Neural progenitor cell (in vitro differentiated cells): ENCODE results near the gene PCGF6. TPM values are rescaled to one million over a fixed set of nuclear protein-coding genes. Genes with fewer than 3 reads are reported as not detected.

ENCODE experiments used
- DNase-seq: peaks from one replicate; pipeline ENCODE4 v3.0.0-alpha.2; 2016; ENCODE audit warnings: low spot score
- H2AFZ ChIP-seq: fragments of 200-600 bp; sonication (generic); replicated peaks from 2 replicates; pipeline ENCODE4 v1.6.1; 2016; ENCODE audit warnings: antibody characterized with exemption
- H3F3A ChIP-seq: fragments of 200-600 bp; sonication (generic); 2 replicates; pipeline ENCODE4 v1.6.1; 2016; ENCODE audit warnings: antibody characterized with exemption, low read depth
- H3K27ac ChIP-seq: fragments of 200-600 bp; sonication (generic); 2 replicates; pipeline ENCODE4 v1.5.1; 2016; ENCODE audit warnings: mild to moderate bottlenecking
- H3K27me3 ChIP-seq: fragments of 200-600 bp; sonication (generic); 2 replicates; pipeline ENCODE4 v1.6.1; 2016; ENCODE audit warnings: mild to moderate bottlenecking, moderate library complexity
- H3K36me3 ChIP-seq: fragments of 200-600 bp; sonication (generic); 2 replicates; pipeline ENCODE4 v1.5.1; 2016
- H3K4me1 ChIP-seq: fragments of 200-600 bp; sonication (generic); 2 replicates; pipeline ENCODE4 v1.6.1; 2016; ENCODE audit warnings: mixed run types
- H3K4me2 ChIP-seq: fragments of 200-600 bp; sonication (generic); 2 replicates; pipeline ENCODE4 v1.6.1; 2016
- H3K4me3 ChIP-seq: fragments of 200-600 bp; sonication (generic); 2 replicates; pipeline ENCODE4 v1.5.1; 2016
- H3K79me2 ChIP-seq: fragments of 200-600 bp; sonication (generic); 2 replicates; pipeline ENCODE4 v1.6.1; 2016; ENCODE audit warnings: low read depth
- H3K9ac ChIP-seq: fragments of 200-600 bp; sonication (generic); 2 replicates; pipeline ENCODE4 v1.6.1; 2016
- H3K9me3 ChIP-seq: fragments of 200-600 bp; sonication (generic); 2 replicates; pipeline ENCODE4 v1.5.1; 2016; ENCODE audit warnings: low read depth
- H4K20me1 ChIP-seq: fragments of 200-600 bp; sonication (generic); 2 replicates; pipeline ENCODE4 v1.6.1; 2016; ENCODE audit warnings: low read depth
- H3K27ac Mint-ChIP-seq: 3 replicates; pipeline ENCODE4 v1.8.0; 2021; ENCODE audit warnings: mixed read lengths
- H3K27me3 Mint-ChIP-seq: 2 replicates; pipeline ENCODE4 v1.8.0; 2022; ENCODE audit warnings: low read depth, mild to moderate bottlenecking, inconsistent platforms, moderate library complexity, mixed read lengths; ENCODE audit not compliant: insufficient read depth
- H3K36me3 Mint-ChIP-seq: 3 replicates; pipeline ENCODE4 v1.8.0; 2021; ENCODE audit warnings: mixed read lengths
- H3K4me1 Mint-ChIP-seq: 3 replicates; pipeline ENCODE4 v1.8.0; 2021; ENCODE audit warnings: mixed read lengths
- H3K4me3 Mint-ChIP-seq: 3 replicates; pipeline ENCODE4 v1.8.0; 2021; ENCODE audit warnings: mild to moderate bottlenecking, moderate library complexity, mixed read lengths
- H3K9me3 Mint-ChIP-seq: 3 replicates; pipeline ENCODE4 v1.8.0; 2020; ENCODE audit warnings: mixed read lengths
- EZH2 ChIP-seq: fragments of 200-600 bp; sonication (generic); IDR thresholded peaks from 2 replicates; pipeline ENCODE4 v1.6.1; 2017; ENCODE audit warnings: antibody characterized with exemption, mild to moderate bottlenecking, moderate library complexity
- EZH2phosphoT487 ChIP-seq: fragments of 200-600 bp; sonication (generic); IDR thresholded peaks from 2 replicates; pipeline ENCODE4 v1.6.1; 2017; ENCODE audit warnings: antibody characterized with exemption
- microRNA counts: library from miRNA; unstranded; fragments of <30 nt; microRNA quantifications from one replicate; lab custom pipeline; 2016
- microRNA-seq: library from miRNA; unstranded; fragments of <30 nt; microRNA quantifications from one replicate; pipeline ENCODE4, GENCODE V29; 2016
- small RNA-seq: library from RNA; depleted of rRNA; stranded (forward); fragments of <200 nt; gene quantifications from one replicate; pipeline ENCODE3, GENCODE V24; 2015
- total RNA-seq: library from RNA; depleted of rRNA; stranded (reverse); fragments of >200 nt; gene quantifications from 2 replicates; pipeline ENCODE4 v1.2.3, GENCODE V29; 2015; ENCODE audit warnings: low replicate concordance
- TF ChIP-seq, protein P1 (sequence below): fragments of 200-600 bp; sonication (generic); IDR thresholded peaks from 2 replicates; pipeline ENCODE4 v1.5.1; 2017; ENCODE audit warnings: antibody characterized with exemption, mild to moderate bottlenecking

Gene PCGF6
- total RNA-seq, 1 donor from 2014 or later: 28.8 TPM

- no peak for DNase-seq
- no peak overlapping the region for H3K4me2 ChIP-seq
- no peaks in the 10 kb centered on the region for H3K9me3 ChIP-seq
- Mint-ChIP-seq H3K9me3 (peaks cover 20% of the 10 kb centered on the region), H3K36me3 (peaks cover 3% of the 10 kb centered on the region), H3K4me1 (peaks cover 2% of the 10 kb centered on the region), H3K27ac (no peak overlapping the region), H3K27me3 (peaks cover 10% of the 10 kb centered on the region), H3K4me3 (no peak overlapping the region)
- TF ChIP-seq EZH2phosphoT487 (no peak), EZH2 (no peak)
- TF ChIP-seq, protein P1, sequence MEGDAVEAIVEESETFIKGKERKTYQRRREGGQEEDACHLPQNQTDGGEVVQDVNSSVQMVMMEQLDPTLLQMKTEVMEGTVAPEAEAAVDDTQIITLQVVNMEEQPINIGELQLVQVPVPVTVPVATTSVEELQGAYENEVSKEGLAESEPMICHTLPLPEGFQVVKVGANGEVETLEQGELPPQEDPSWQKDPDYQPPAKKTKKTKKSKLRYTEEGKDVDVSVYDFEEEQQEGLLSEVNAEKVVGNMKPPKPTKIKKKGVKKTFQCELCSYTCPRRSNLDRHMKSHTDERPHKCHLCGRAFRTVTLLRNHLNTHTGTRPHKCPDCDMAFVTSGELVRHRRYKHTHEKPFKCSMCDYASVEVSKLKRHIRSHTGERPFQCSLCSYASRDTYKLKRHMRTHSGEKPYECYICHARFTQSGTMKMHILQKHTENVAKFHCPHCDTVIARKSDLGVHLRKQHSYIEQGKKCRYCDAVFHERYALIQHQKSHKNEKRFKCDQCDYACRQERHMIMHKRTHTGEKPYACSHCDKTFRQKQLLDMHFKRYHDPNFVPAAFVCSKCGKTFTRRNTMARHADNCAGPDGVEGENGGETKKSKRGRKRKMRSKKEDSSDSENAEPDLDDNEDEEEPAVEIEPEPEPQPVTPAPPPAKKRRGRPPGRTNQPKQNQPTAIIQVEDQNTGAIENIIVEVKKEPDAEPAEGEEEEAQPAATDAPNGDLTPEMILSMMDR: no peak
- H3K4me1 ChIP-seq: no peaks in the 10 kb centered on the region
- no peak overlapping the region for H3K9ac ChIP-seq
- H3K36me3 ChIP-seq: no peaks in the 10 kb centered on the region
- H3K27me3 ChIP-seq: no peaks in the 10 kb centered on the region
- H4K20me1 ChIP-seq: no peaks in the 10 kb centered on the region
- H2AFZ ChIP-seq: no peak overlapping the region
- no peaks in the 10 kb centered on the region for H3K79me2 ChIP-seq
- H3K4me3 ChIP-seq: no peak overlapping the region
- no peak overlapping the region for H3K27ac ChIP-seq
- no peaks in the 10 kb centered on the region for H3F3A ChIP-seq
Observed at GRCh38 chr10:103254538-103255325, 96.2 kb downstream of the PCGF6 start.

DNA sequence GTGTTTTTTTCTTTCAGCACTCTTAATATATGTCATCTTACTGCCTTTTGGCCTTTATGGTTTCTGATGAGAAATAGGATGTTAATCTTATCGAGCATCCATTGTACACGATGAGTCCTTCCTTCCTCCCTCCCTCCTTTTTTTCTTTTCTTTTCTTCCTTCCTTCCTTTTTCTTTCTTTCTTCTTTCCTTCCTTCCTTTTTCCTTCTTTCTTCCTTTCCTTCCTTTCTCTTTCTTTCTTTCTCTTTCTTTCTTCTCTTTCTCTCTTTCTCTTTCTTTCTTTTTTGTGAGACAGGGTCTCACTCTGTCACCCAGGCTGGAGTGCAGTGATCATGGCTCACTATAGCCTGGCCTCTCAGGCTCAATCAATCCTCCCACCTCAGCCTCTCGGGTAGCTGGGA is 96.8 kb downstream of the PCGF6 start:
- Mint-ChIP-seq H3K27me3 (peaks cover 10% of the 10 kb centered on the region), H3K36me3 (peaks cover 3% of the 10 kb centered on the region), H3K27ac (no peak overlapping the region), H3K4me3 (no peak overlapping the region), H3K4me1 (peaks cover 2% of the 10 kb centered on the region), H3K9me3 (peaks cover 17% of the 10 kb centered on the region)
- no peaks in the 10 kb centered on the region for H3K9me3 ChIP-seq
- DNase-seq: no peak
- H3K36me3 ChIP-seq: no peaks in the 10 kb centered on the region
- no peak overlapping the region for H3K4me3 ChIP-seq
- no peaks in the 10 kb centered on the region for H4K20me1 ChIP-seq
- no peaks in the 10 kb centered on the region for H3K79me2 ChIP-seq
- TF ChIP-seq, protein P1: no peak
- TF ChIP-seq EZH2phosphoT487: no peak
- no peak for TF ChIP-seq EZH2
- H3K27me3 ChIP-seq: no peaks in the 10 kb centered on the region
- H3F3A ChIP-seq: no peaks in the 10 kb centered on the region
- no peak overlapping the region for H3K4me2 ChIP-seq
- H2AFZ ChIP-seq: no peak overlapping the region
- H3K9ac ChIP-seq: no peak overlapping the region
- H3K4me1 ChIP-seq: no peaks in the 10 kb centered on the region
- H3K27ac ChIP-seq: no peak overlapping the region

MicroRNAs within 50 kb of the gene (microRNA counts, 767-probe panel; counts per million panel counts)
- microRNA hsa-miR-1307-3p (lab: Ali Mortazavi, UCI): 460 counts per million, percentile 90 among the panel's probes with 10 or more counts

Small RNAs within 50 kb of the gene (microRNA-seq; reads per million reads assigned to microRNA genes)
- gene MIR1307: 693 reads per million, percentile 92 among the genes with 10 or more reads in this experiment

Small RNAs within 50 kb of the gene (small RNA-seq; reads per million reads assigned to genes)
- gene RNU11-3P: not detected

Other genes starting within 250 kb of the PCGF6 start
- gene NT5C2, start 157.9 kb downstream of the PCGF6 start, total RNA-seq: 63.6 and 87.2 TPM in 2 replicates
- gene RPEL1, start 105.3 kb downstream of the PCGF6 start, total RNA-seq: not detected in 2 replicates
- 9.7 and 9.8 TPM in 2 replicates for gene INA, start 74.0 kb downstream of the PCGF6 start, total RNA-seq
- 19.0 and 22.7 TPM in 2 replicates for gene TAF5, start 16.8 kb upstream of the PCGF6 start, total RNA-seq
- gene ATP5MK, start 45.3 kb upstream of the PCGF6 start, total RNA-seq: 166 and 324 TPM in 2 replicates
- gene PDCD11, start 45.5 kb upstream of the PCGF6 start, total RNA-seq: 42.8 and 44.1 TPM in 2 replicates
- gene CALHM2, start 101.2 kb upstream of the PCGF6 start, total RNA-seq: 2.1 TPM in 1 of 2 replicates, not detected in the other
- gene CALHM1, start 107.8 kb upstream of the PCGF6 start, total RNA-seq: 0.06 TPM in 1 of 2 replicates, not detected in the other
- not detected in 2 replicates for gene CALHM3, start 128.1 kb upstream of the PCGF6 start, total RNA-seq
- gene NEURL1, start 142.6 kb upstream of the PCGF6 start, total RNA-seq: 0.06 and 1.5 TPM in 2 replicates